K562 (cell line): ENCODE measurements around the gene DAZAP1. TPM values are rescaled to one million over a fixed set of nuclear protein-coding genes. Genes with fewer than 3 reads are reported as not detected.

Experiments used
- ARHGAP35 ChIP-seq: fragments of 450-650 bp; IDR thresholded peaks from 2 replicates; pipeline ENCODE4 v1.6.1; 2018; ENCODE audit not compliant: partially characterized antibody
- ARID2 ChIP-seq: fragments of 450-650 bp; IDR thresholded peaks from 2 replicates; pipeline ENCODE4 v1.6.1; 2017; ENCODE audit warnings: antibody characterized with exemption, mild to moderate bottlenecking
- BDP1 ChIP-seq: IDR thresholded peaks from 3 replicates; pipeline ENCODE4 v1.6.1; 2011; ENCODE audit not compliant: insufficient read length, insufficient read depth
- CBX5 ChIP-seq: IDR thresholded peaks from 2 replicates; pipeline ENCODE4 v1.6.1; 2014; ENCODE audit warnings: low read depth, borderline replicate concordance
- CCAR2 ChIP-seq: fragments of 200-400 bp; formaldehyde crosslinking; IDR thresholded peaks from 2 replicates; pipeline ENCODE4 v1.6.1; 2017; ENCODE audit warnings: mild to moderate bottlenecking, low read depth, low read length
- DIDO1 ChIP-seq: fragments of 450-650 bp; IDR thresholded peaks from 2 replicates; pipeline ENCODE4 v1.6.1; 2016; ENCODE audit warnings: low read depth, missing biosample characterization, missing genetic modification characterization
- EHMT2 ChIP-seq: fragments of 450-650 bp; IDR thresholded peaks from 2 replicates; pipeline ENCODE4 v1.6.1; 2018; ENCODE audit warnings: antibody characterized with exemption
- ESRRB ChIP-seq: fragments of 250-450 bp; sonication (Bioruptor Pico); IDR thresholded peaks from 2 replicates; pipeline ENCODE4 v1.5.0; 2020; ENCODE audit warnings: mild to moderate bottlenecking, moderate library complexity, borderline replicate concordance
- ETV5 ChIP-seq: sonication (generic); formaldehyde crosslinking; IDR thresholded peaks from 2 replicates; pipeline ENCODE4 v1.4.0; 2020; ENCODE audit warnings: low read depth, mild to moderate bottlenecking, missing genetic modification reagents
- GATAD2A ChIP-seq: fragments of 450-650 bp; IDR thresholded peaks from 2 replicates; pipeline ENCODE4 v1.6.1; 2017
- HCFC1 ChIP-seq: IDR thresholded peaks from 2 replicates; pipeline ENCODE4 v1.6.1; 2012; ENCODE audit warnings: low read depth, low read length, improper control_type of control experiment
- MTF1 ChIP-seq: fragments of 250-450 bp; sonication (Bioruptor Pico); IDR thresholded peaks from 2 replicates; pipeline ENCODE4 v1.9.0; 2021; ENCODE audit warnings: moderate library complexity, mild to moderate bottlenecking, inconsistent platforms, borderline replicate concordance
- RBM15 ChIP-seq: fragments of 200-400 bp; formaldehyde crosslinking; IDR thresholded peaks from 2 replicates; pipeline ENCODE4 v1.6.1; 2018; ENCODE audit warnings: mild to moderate bottlenecking, low read length, moderate library complexity; ENCODE audit not compliant: insufficient read depth
- RCOR1 ChIP-seq, 2 experiments: IDR thresholded peaks; 2 replicates each; pipeline ENCODE4 v1.6.1; 2012; ENCODE audit warnings: low read depth in 2 of 2, low read length in 2 of 2, borderline replicate concordance in 1 of 2, improper control_type of control experiment in 1 of 2
- SREBF2 ChIP-seq: sonication (generic); formaldehyde crosslinking; IDR thresholded peaks from 2 replicates; pipeline ENCODE4 v1.4.0; 2020; ENCODE audit warnings: mild to moderate bottlenecking, missing genetic modification reagents
- TFAM ChIP-seq: fragments of 250-450 bp; sonication (Bioruptor Pico); conservative IDR thresholded peaks from 2 replicates; pipeline ENCODE4 v1.5.0; 2021; ENCODE audit warnings: mild to moderate bottlenecking, moderate library complexity
- ZNF175 ChIP-seq: fragments of 200-800 bp; sonication (Bioruptor generic); IDR thresholded peaks from 2 replicates; pipeline ENCODE4 v1.6.1; 2016; ENCODE audit warnings: low read depth, mild to moderate bottlenecking, missing genetic modification characterization, missing compliant biosample characterization
- ZNF197 ChIP-seq: fragments of 200-800 bp; sonication (Bioruptor generic); IDR thresholded peaks from 2 replicates; pipeline ENCODE4 v1.6.1; 2016; ENCODE audit warnings: low read depth, missing genetic modification characterization, missing compliant biosample characterization
- ZNF316 ChIP-seq: fragments of 450-650 bp; IDR thresholded peaks from 2 replicates; pipeline ENCODE4 v1.6.1; 2016
- ZNF644 ChIP-seq: fragments of 200-800 bp; sonication (Bioruptor generic); IDR thresholded peaks from 2 replicates; pipeline ENCODE4 v1.6.1; 2016; ENCODE audit warnings: low read depth, missing genetic modification characterization, missing compliant biosample characterization
- polyA plus RNA-seq, 8 experiments: library from polyadenylated mRNA; depleted of rRNA in 4 of 8; stranded (reverse) in 5 of 8; unstranded in 3 of 8; fragments of >200 nt; fragmentation: Nextera tagmentation in 2 of 8; fragmentation: Illumina TruSeq in 1 of 8; extraction: Ambion mirVana in 2 of 8; extraction: Trizol in 1 of 8; gene quantifications; 2 replicates each; pipeline versions ENCODE4 v1.2.1 to v1.2.3, GENCODE V29; 2011 to 2014; ENCODE audit warnings: inconsistent platforms in 1 of 8, missing spikeins in 1 of 8
- total RNA-seq, 7 experiments: library from RNA; depleted of rRNA in 6 of 7; stranded (reverse); fragments of >200 nt in 6 of 7; fragmentation: Illumina TruSeq in 2 of 7; extraction: Trizol in 2 of 7; gene quantifications; 2 replicates each; pipeline versions ENCODE4 v1.2.1 to v1.2.3, GENCODE V29; 2011 to 2021; ENCODE audit warnings: low replicate concordance in 1 of 7
- TF ChIP-seq, protein P1 (sequence below): sonication (generic); formaldehyde crosslinking; IDR thresholded peaks from 2 replicates; pipeline ENCODE4 v1.9.0; 2022; ENCODE audit warnings: mild to moderate bottlenecking, missing genetic modification reagents
- TF ChIP-seq, protein P2 (sequence below): fragments of 450-650 bp; IDR thresholded peaks from 2 replicates; pipeline ENCODE4 v1.6.1; 2016; ENCODE audit warnings: low read depth, mild to moderate bottlenecking, moderate library complexity
- TF ChIP-seq, protein P3 (sequence below), 3 experiments: fragments of 200-800 bp in 1 of 3; sonication (Bioruptor generic) in 1 of 3; sonication (generic) in 1 of 3; formaldehyde crosslinking in 1 of 3; IDR thresholded peaks; 2 replicates each; pipeline versions ENCODE4 v1.6.1 to v1.8.0; 2016 to 2022; ENCODE audit warnings: mild to moderate bottlenecking in 2 of 3, missing compliant biosample characterization in 2 of 3, missing genetic modification characterization in 2 of 3, missing genetic modification reagents in 1 of 3
- TF ChIP-seq, protein P4 (sequence below): fragments of 450-650 bp; IDR thresholded peaks from 2 replicates; pipeline ENCODE4 v1.6.1; 2018; ENCODE audit not compliant: partially characterized antibody

Gene DAZAP1
- total and polyA plus RNA-seq, 9 of the 15 experiments (the other 6 are each of a cell fraction or from before 2014, with no cell fraction given), result 10.8 to 289 (median 142) TPM

DNA sequence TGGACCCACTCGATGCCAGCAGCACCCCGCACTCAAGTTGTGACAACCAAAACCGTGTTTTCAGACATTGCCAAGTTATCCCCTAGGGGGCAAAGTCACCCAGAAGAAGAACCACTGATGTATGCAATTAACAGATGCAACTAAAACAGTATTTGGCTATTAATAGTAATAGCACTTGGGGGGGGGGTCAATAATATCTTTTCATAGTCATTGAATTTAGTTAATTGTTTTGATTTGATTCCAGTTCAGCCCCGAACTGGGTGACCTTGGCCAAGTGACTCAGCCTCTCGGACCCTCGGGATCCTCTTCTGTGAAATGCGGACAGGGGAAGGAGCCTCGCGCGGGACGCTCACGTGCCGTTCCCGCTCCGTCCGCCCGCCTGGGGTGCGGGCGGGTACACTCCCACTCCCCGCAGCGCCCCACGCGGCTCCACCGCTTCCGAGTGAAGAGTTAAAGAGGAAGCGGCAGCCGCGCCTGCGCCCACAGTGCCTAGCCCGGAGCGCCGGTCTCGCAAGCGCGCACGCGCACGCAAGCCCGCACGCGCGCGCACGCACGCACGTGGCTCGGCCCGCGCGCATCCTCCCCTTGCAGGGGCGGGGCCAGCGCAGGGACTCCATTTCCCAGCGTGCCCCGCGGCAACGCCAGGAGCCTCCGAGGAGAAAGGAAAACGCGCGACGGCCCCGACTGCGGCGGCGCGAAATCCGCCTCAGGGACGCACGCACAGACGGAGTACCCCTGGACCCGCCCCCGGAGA lies 435 bp upstream of the DAZAP1 start (continued):
- TF ChIP-seq ZNF175 (CRISPR knock-in tag) (peak; percentile 96), RCOR1 (IDR thresholded peaks at IDR 0.05; ENCODE audit: borderline replicate concordance in 1 of 2, low read depth in 2 of 2, low read length in 2 of 2) (no peak), ETV5 (CRISPR knock-in tag) (peak; percentile 65; the same call in 1 of the 2 replicates), CCAR2 (no peak), SREBF2 (CRISPR knock-in tag) (no peak), BDP1 (no peak), ZNF644 (tag) (peak; percentile 97), ESRRB (CRISPR knock-in tag) (no peak), ZNF197 (CRISPR knock-in tag) (peak; percentile 99), HCFC1 (peak; percentile 93), DIDO1 (tag) (no peak), CBX5 (no peak), ZNF316 (no peak), GATAD2A (peak; percentile 66; the same call in 1 of the 2 replicates), ARID2 (no peak), EHMT2 (no peak), ARHGAP35 (no peak), MTF1 (CRISPR knock-in tag) (no peak), RBM15 (no peak), TFAM (CRISPR knock-in tag) (no peak)
- TF ChIP-seq, protein P1, sequence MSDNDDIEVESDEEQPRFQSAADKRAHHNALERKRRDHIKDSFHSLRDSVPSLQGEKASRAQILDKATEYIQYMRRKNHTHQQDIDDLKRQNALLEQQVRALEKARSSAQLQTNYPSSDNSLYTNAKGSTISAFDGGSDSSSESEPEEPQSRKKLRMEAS (CRISPR knock-in tag), result peak; percentile 95
- TF ChIP-seq, protein P2, sequence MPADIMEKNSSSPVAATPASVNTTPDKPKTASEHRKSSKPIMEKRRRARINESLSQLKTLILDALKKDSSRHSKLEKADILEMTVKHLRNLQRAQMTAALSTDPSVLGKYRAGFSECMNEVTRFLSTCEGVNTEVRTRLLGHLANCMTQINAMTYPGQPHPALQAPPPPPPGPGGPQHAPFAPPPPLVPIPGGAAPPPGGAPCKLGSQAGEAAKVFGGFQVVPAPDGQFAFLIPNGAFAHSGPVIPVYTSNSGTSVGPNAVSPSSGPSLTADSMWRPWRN, result peak; percentile 83
- TF ChIP-seq, protein P3, sequence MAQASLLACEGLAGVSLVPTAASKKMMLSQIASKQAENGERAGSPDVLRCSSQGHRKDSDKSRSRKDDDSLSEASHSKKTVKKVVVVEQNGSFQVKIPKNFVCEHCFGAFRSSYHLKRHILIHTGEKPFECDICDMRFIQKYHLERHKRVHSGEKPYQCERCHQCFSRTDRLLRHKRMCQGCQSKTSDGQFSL (CRISPR knock-in tag; IDR thresholded peaks at IDR 0.05), result peak; percentile 92
- TF ChIP-seq, protein P3 (tag; IDR thresholded peaks at IDR 0.05), result no peak
- TF ChIP-seq, protein P4, sequence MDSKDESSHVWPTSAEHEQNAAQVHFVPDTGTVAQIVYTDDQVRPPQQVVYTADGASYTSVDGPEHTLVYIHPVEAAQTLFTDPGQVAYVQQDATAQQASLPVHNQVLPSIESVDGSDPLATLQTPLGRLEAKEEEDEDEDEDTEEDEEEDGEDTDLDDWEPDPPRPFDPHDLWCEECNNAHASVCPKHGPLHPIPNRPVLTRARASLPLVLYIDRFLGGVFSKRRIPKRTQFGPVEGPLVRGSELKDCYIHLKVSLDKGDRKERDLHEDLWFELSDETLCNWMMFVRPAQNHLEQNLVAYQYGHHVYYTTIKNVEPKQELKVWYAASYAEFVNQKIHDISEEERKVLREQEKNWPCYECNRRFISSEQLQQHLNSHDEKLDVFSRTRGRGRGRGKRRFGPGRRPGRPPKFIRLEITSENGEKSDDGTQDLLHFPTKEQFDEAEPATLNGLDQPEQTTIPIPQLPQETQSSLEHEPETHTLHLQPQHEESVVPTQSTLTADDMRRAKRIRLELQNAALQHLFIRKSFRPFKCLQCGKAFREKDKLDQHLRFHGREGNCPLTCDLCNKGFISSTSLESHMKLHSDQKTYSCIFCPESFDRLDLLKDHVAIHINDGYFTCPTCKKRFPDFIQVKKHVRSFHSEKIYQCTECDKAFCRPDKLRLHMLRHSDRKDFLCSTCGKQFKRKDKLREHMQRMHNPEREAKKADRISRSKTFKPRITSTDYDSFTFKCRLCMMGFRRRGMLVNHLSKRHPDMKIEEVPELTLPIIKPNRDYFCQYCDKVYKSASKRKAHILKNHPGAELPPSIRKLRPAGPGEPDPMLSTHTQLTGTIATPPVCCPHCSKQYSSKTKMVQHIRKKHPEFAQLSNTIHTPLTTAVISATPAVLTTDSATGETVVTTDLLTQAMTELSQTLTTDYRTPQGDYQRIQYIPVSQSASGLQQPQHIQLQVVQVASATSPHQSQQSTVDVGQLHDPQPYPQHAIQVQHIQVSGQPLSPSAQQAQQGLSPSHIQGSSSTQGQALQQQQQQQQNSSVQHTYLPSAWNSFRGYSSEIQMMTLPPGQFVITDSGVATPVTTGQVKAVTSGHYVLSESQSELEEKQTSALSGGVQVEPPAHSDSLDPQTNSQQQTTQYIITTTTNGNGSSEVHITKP, result no peak
